K562 (cell line): ENCODE results near the gene SLC34A3. TPM values are rescaled to one million over a fixed set of nuclear protein-coding genes. Genes with fewer than 3 reads are reported as not detected.

Experiments used
- ARID1B ChIP-seq: fragments of 450-650 bp; IDR thresholded peaks from 2 replicates; pipeline ENCODE4 v1.6.1; 2016; ENCODE audit warnings: antibody characterized with exemption, mild to moderate bottlenecking, inconsistent platforms
- BRCA1 ChIP-seq, 2 experiments: fragments of 450-650 bp in 1 of 2; sonication (generic) in 1 of 2; formaldehyde crosslinking in 1 of 2; IDR thresholded peaks; 2 replicates each; pipeline versions ENCODE4 v1.5.0 to v1.6.1; 2017 to 2020; ENCODE audit warnings: mild to moderate bottlenecking in 1 of 2, missing genetic modification reagents in 1 of 2
- CBX8 ChIP-seq: fragments of 200-600 bp; sonication (generic); IDR thresholded peaks from 2 replicates; pipeline ENCODE4 v1.6.1; 2012; ENCODE audit warnings: borderline replicate concordance, mixed run types, low read depth, mild to moderate bottlenecking, moderate library complexity, mixed read lengths, low read length, control low read depth, inconsistent platforms; ENCODE audit not compliant: poor library complexity, severe bottlenecking; ENCODE audit errors: extremely low read depth
- CREB1 ChIP-seq, 2 experiments: sonication (generic) in 1 of 2; formaldehyde crosslinking in 1 of 2; IDR thresholded peaks; 2 replicates each; pipeline versions ENCODE4 v1.6.1 to v1.8.0; 2012 to 2022; ENCODE audit warnings: inconsistent platforms in 1 of 2, mild to moderate bottlenecking in 1 of 2, missing genetic modification reagents in 1 of 2, moderate library complexity in 1 of 2
- CSDE1 ChIP-seq, 2 experiments: fragments of 450-650 bp; IDR thresholded peaks; 2 replicates each; pipeline ENCODE4 v1.6.1; 2016; ENCODE audit warnings: mild to moderate bottlenecking in 1 of 2
- EHMT2 ChIP-seq: fragments of 450-650 bp; IDR thresholded peaks from 2 replicates; pipeline ENCODE4 v1.6.1; 2018; ENCODE audit warnings: antibody characterized with exemption
- ELK3 ChIP-seq: fragments of 450-650 bp; formaldehyde crosslinking; IDR thresholded peaks from 2 replicates; pipeline ENCODE4 v1.4.0; 2020; ENCODE audit warnings: mild to moderate bottlenecking
- HOMEZ ChIP-seq: fragments of 250-450 bp; sonication (Bioruptor Pico); IDR thresholded peaks from 2 replicates; pipeline ENCODE4 v1.4.0; 2020; ENCODE audit warnings: mild to moderate bottlenecking, moderate library complexity
- NEUROD1 ChIP-seq: fragments of 150-350 bp; IDR thresholded peaks from 2 replicates; pipeline ENCODE4 v1.6.1; 2014; ENCODE audit warnings: borderline replicate concordance, low read length, low read depth; ENCODE audit not compliant: partially characterized antibody
- NFE2L1 ChIP-seq: fragments of 450-650 bp; IDR thresholded peaks from 2 replicates; pipeline ENCODE4 v1.6.1; 2016; ENCODE audit warnings: missing genetic modification characterization, low read depth, mild to moderate bottlenecking, missing compliant biosample characterization, moderate library complexity, borderline replicate concordance
- PHB2 ChIP-seq: fragments of 450-650 bp; IDR thresholded peaks from 2 replicates; pipeline ENCODE4 v1.6.1; 2017; ENCODE audit warnings: low read depth
- POLR2G ChIP-seq: fragments of 200-400 bp; formaldehyde crosslinking; IDR thresholded peaks from 2 replicates; pipeline ENCODE4 v1.6.1; 2017; ENCODE audit warnings: low read depth, mild to moderate bottlenecking, antibody characterized with exemption, low read length, moderate library complexity
- POLR2H ChIP-seq: IDR thresholded peaks from 2 replicates; pipeline ENCODE4 v1.6.1; 2016; ENCODE audit warnings: missing genetic modification characterization, low read depth, mild to moderate bottlenecking, control low read depth, missing compliant biosample characterization, moderate library complexity
- PTTG1 ChIP-seq: fragments of 450-650 bp; IDR thresholded peaks from 2 replicates; pipeline ENCODE4 v1.6.1; 2016; ENCODE audit warnings: low read depth, mild to moderate bottlenecking, missing genetic modification characterization, missing compliant biosample characterization
- SPI1 ChIP-seq: IDR thresholded peaks from 2 replicates; pipeline ENCODE4 v1.6.1; 2011; ENCODE audit warnings: low read depth, low read length, control low read depth, borderline replicate concordance
- SREBF1 ChIP-seq: fragments of 150-350 bp; IDR thresholded peaks from 2 replicates; pipeline ENCODE4 v1.6.1; 2014; ENCODE audit warnings: antibody characterized with exemption, low read depth, low read length, borderline replicate concordance
- THAP12 ChIP-seq: fragments of 250-450 bp; sonication (Bioruptor Pico); IDR thresholded peaks from 2 replicates; pipeline ENCODE4 v1.9.0; 2021; ENCODE audit warnings: mild to moderate bottlenecking, inconsistent platforms
- ZC3H11A ChIP-seq: IDR thresholded peaks from 2 replicates; pipeline ENCODE4 v1.6.1; 2012; ENCODE audit warnings: low read depth, low read length, improper control_type of control experiment
- ZNF76 ChIP-seq: fragments of 250-450 bp; sonication (Bioruptor Pico); IDR thresholded peaks from 2 replicates; pipeline ENCODE4 v1.4.0; 2020; ENCODE audit warnings: mild to moderate bottlenecking, moderate library complexity, borderline replicate concordance
- ZNF766 ChIP-seq: fragments of 200-800 bp; sonication (Bioruptor generic); conservative IDR thresholded peaks from 2 replicates; pipeline ENCODE4 v1.6.1; 2016; ENCODE audit warnings: missing genetic modification characterization, missing compliant biosample characterization
- polyA plus RNA-seq, 8 experiments: library from polyadenylated mRNA; depleted of rRNA in 4 of 8; stranded (reverse) in 5 of 8; unstranded in 3 of 8; fragments of >200 nt; fragmentation: Nextera tagmentation in 2 of 8; fragmentation: Illumina TruSeq in 1 of 8; extraction: Ambion mirVana in 2 of 8; extraction: Trizol in 1 of 8; gene quantifications; 2 replicates each; pipeline versions ENCODE4 v1.2.1 to v1.2.3, GENCODE V29; 2011 to 2014; ENCODE audit warnings: inconsistent platforms in 1 of 8, missing spikeins in 1 of 8
- total RNA-seq, 7 experiments: library from RNA; depleted of rRNA in 6 of 7; stranded (reverse); fragments of >200 nt in 6 of 7; fragmentation: Illumina TruSeq in 2 of 7; extraction: Trizol in 2 of 7; gene quantifications; 2 replicates each; pipeline versions ENCODE4 v1.2.1 to v1.2.3, GENCODE V29; 2011 to 2021; ENCODE audit warnings: low replicate concordance in 1 of 7

SLC34A3 gene
- total and polyA plus RNA-seq, 9 of the 15 experiments (the other 6 are each of a cell fraction or from before 2014, with no cell fraction given) = not detected

DNA sequence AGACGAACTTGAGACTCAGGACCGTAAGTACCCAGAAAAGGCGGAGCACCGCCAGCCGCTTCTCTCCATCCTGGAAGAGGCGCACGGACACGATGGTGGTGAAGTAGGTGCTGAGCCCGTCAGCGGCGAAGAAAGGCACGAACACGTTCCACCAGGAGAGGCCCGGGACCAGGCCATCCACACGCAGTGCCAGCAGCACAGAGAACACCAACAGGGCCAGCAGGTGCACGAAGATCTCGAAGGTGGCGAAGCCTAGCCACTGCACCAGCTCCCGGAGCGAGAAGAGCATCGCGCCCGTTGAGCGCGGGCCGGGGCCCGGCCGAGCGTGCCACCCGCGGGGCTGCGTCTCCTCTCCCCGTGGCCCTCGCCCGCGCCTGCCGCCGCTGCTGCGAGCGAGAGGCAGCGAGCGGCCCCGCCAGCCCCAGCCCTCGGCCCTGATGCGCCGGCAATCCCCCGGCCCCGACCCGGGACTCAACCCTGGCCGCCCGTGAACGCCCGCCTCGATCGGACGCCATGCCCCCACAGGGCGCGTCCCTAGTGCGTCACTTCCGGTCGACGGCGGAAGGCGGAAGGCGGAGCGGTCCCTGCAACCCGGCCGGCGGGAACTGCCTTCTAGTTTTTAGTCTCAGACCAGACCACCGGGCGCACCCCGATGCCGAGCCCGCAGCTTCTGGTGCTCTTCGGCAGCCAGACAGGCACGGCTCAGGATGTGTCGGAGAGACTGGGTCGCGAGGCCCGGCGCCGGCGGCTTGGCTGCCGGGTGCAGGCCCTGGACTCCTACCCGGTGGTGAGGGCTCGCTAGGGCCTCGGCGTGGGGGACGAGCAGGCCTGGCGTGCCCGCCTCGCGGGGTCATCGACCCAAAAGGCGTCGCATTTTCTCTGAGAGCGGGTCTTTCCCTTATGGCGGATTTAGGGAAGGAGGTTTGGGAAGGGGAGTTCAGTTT is 25.3 kb upstream of the SLC34A3 start, which contains the start of the genes NDOR1 and TMEM203 (continued):
- TF ChIP-seq HOMEZ (no peak), PTTG1 (no peak), THAP12 (CRISPR knock-in tag) (peak; percentile 74), ELK3 (CRISPR knock-in tag) (no peak), POLR2H (tag) (no peak), SPI1 (no peak), CREB1 (IDR thresholded peaks at IDR 0.05) (peak; percentile 95), CREB1 (CRISPR knock-in tag; IDR thresholded peaks at IDR 0.05) (peak; percentile 98), ZNF766 (CRISPR knock-in tag) (no peak), CSDE1 (IDR thresholded peaks at IDR 0.05) (peak in 1 of 2 experiments; percentile 29; a peak in 1 of 4 replicates), SREBF1 (no peak), NFE2L1 (tag) (no peak), BRCA1 (IDR thresholded peaks at IDR 0.05) (no peak), BRCA1 (CRISPR knock-in tag; IDR thresholded peaks at IDR 0.05) (no peak), ARID1B (no peak), CBX8 (no peak), EHMT2 (no peak), ZNF76 (CRISPR knock-in tag) (0 out of 2 replicates have a peak, but pooled peaks have one; percentile 62), PHB2 (no peak), ZC3H11A (no peak), NEUROD1 (peak; percentile 35), POLR2G (peak; percentile 95)
